ENCODE measurements around the gene KLK7.

KLK7 gene

DNA sequence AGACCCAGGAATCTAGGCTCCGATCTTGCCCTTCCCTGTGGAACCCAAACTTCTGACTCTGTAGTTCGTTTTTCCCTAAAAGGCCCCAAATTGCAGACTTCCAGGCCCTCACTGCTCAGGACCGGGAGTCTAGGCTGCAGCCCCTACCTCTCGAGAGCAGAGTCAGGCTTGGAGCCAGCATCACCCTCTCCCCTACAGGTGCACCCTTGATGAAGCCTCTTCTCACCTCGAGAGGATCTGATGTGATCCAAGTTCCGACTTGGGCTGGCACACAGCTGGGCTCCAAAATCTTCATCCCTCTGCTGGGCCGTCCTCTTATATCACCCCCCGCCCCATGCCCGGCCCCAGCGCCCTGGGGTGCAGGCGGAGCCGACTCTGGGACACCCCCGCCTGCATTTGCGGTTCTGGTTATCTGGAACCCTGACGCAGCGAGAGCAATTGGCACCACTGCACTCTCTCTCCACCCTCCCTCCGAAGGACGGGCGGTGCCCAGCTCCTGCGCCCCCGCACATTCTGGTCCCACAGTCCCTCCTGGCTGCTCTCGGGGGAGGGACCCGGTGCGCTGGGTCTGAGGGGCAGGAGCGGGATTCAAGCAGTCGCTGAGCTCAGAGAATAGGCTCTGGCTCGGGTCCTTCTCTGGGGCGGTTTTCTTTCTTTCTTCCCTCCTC, at the start of gene KLK7:
TSS of gene KLK7 (minus strand) at position 293 of the 668 bp plus-strand sequence. CDS start 1,518 bp downstream, outside the sequence.
- TF ChIP-seq SP1 (IDR thresholded peaks at IDR 0.05) (no peak), BHLHE40 (IDR thresholded peaks at IDR 0.05; ENCODE audit: borderline replicate concordance) (no peak), L3MBTL2 (conservative IDR thresholded peaks at IDR 0.05) (no peak), FOXK2 (IDR thresholded peaks at IDR 0.05) (no peak), SUZ12 (IDR thresholded peaks at IDR 0.05) (no peak), NFRKB (IDR thresholded peaks at IDR 0.05) (no peak), TARDBP (IDR thresholded peaks at IDR 0.05) (no peak), ELF4 (IDR thresholded peaks at IDR 0.05) (no peak), FOXA1 (IDR thresholded peaks at IDR 0.05) (no peak), ZNF384 (IDR thresholded peaks at IDR 0.05) (no peak), LEF1 (IDR thresholded peaks at IDR 0.05; ENCODE audit: borderline replicate concordance) (no peak), CTBP1 (IDR thresholded peaks at IDR 0.05; ENCODE audit: borderline replicate concordance) (no peak), HDGF (IDR thresholded peaks at IDR 0.05; ENCODE audit: borderline replicate concordance) (no peak), FOXM1 (IDR thresholded peaks at IDR 0.05; ENCODE audit: borderline replicate concordance) (no peak), ARNT (IDR thresholded peaks at IDR 0.05) (no peak)
- TF ChIP-seq, protein P1, sequence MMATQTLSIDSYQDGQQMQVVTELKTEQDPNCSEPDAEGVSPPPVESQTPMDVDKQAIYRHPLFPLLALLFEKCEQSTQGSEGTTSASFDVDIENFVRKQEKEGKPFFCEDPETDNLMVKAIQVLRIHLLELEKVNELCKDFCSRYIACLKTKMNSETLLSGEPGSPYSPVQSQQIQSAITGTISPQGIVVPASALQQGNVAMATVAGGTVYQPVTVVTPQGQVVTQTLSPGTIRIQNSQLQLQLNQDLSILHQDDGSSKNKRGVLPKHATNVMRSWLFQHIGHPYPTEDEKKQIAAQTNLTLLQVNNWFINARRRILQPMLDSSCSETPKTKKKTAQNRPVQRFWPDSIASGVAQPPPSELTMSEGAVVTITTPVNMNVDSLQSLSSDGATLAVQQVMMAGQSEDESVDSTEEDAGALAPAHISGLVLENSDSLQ (IDR thresholded peaks at IDR 0.05): no peak
- POLR2A ChIA-PET: no interaction called here
- CTCF ChIA-PET: no interaction called here
- no peak for DNase-seq (ENCODE audit: extremely low spot score)

DNA sequence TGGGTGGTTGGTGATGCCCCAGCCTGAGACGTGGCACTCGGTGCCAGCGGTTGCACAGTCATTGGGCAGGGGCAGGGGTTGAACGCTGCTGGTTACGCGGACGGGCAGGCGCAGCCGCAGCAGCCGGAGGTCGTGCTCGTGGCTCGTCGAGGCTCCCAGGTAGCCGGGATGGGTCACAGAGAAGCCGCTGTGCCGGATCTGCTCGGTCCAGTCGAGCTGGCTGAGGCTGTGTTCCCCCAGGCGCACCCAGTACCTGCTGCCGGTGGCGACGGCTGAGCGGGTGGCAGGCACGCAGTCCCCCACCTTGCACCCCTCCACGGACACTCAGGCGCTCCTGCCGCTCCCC, 48.1 kb upstream of the KLK7 start:
- DNase-seq (ENCODE audit: extremely low spot score): no peak
- ChIA-PET POLR2A (no interaction called here), CTCF (no interaction called here)
- TF ChIP-seq NFRKB (IDR thresholded peaks at IDR 0.05) (no peak), SP1 (IDR thresholded peaks at IDR 0.05) (no peak), TARDBP (IDR thresholded peaks at IDR 0.05) (no peak), ELF4 (IDR thresholded peaks at IDR 0.05) (no peak), FOXK2 (IDR thresholded peaks at IDR 0.05) (no peak), FOXA1 (IDR thresholded peaks at IDR 0.05) (no peak), FOXM1 (IDR thresholded peaks at IDR 0.05; ENCODE audit: borderline replicate concordance) (no peak), SUZ12 (IDR thresholded peaks at IDR 0.05) (no peak), HDGF (IDR thresholded peaks at IDR 0.05; ENCODE audit: borderline replicate concordance) (no peak), LEF1 (IDR thresholded peaks at IDR 0.05; ENCODE audit: borderline replicate concordance) (no peak), ZNF384 (IDR thresholded peaks at IDR 0.05) (no peak), BHLHE40 (IDR thresholded peaks at IDR 0.05; ENCODE audit: borderline replicate concordance) (no peak), L3MBTL2 (conservative IDR thresholded peaks at IDR 0.05) (no peak), ARNT (IDR thresholded peaks at IDR 0.05) (no peak), CTBP1 (IDR thresholded peaks at IDR 0.05; ENCODE audit: borderline replicate concordance) (no peak)
- TF ChIP-seq, protein P1 (IDR thresholded peaks at IDR 0.05): no peak

DNA sequence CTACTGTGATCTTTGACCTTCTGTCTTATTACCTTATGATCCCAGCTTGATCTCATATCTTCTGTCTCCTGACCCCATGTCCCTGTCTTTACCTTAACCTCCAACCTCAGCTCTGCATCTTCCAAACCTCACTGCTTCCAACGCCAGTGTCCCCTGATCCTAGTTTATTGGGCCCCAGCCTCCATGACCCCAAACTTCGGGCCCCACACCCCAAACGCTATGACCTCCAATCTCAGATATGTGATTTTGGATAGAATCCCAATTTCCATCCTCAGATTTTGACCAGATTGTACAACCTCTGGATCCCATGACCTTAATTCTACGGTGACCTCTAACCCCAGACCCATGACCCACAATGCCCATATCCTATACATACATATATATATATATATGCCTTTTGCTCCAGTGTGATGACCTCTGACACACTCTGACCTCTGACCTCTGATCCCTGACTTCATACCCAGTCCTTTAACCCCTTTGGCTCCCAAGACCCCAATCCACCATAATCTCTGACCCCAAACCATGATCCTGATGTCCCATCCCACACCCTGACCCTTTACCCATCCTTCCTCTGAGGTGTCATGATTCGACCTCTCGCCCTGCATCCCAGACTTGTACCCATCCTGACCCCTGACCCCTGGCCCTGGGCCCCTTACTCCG, 47.6 kb upstream of the KLK7 start:
- POLR2A ChIA-PET: no interaction called here
- no peak for DNase-seq (ENCODE audit: extremely low spot score)
- CTCF ChIA-PET: no interaction called here
- no peak for TF ChIP-seq ARNT (IDR thresholded peaks at IDR 0.05)
- TF ChIP-seq, protein P1 (IDR thresholded peaks at IDR 0.05): no peak
- TF ChIP-seq SP1 (IDR thresholded peaks at IDR 0.05): no peak

- ChIA-PET CTCF (no interaction called here), POLR2A (no interaction called here)
- no peak for DNase-seq (ENCODE audit: extremely low spot score)
- no peak for TF ChIP-seq L3MBTL2 (conservative IDR thresholded peaks at IDR 0.05)
Observed at GRCh38 chr19:51030631-51031030, 46.9 kb upstream of the KLK7 start.

DNA sequence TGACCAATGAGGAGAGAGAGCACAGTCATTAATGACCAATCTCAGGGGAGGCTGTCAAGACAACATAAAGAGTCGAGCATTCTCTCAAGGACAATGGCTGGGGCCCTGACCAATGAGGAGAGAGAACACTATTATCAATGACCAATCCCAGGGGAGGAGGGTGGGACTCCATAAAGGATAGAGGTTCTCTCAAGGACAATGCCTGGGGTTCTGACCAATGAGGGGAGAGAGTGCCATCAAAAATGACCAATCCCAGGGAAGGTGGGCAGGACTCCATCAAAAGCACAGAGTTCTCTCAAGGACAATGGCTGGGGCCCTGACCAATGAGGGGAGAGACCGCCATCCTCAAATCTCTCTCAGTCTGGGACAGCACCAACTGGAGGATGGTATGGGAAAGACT, 46.0 kb upstream of the KLK7 start:
- CTCF ChIA-PET: no interaction called here
- TF ChIP-seq L3MBTL2 (conservative IDR thresholded peaks at IDR 0.05): no peak
- no peak for TF ChIP-seq ZNF384 (IDR thresholded peaks at IDR 0.05)
- no peak for TF ChIP-seq ELF4 (IDR thresholded peaks at IDR 0.05)
- TF ChIP-seq ARNT (IDR thresholded peaks at IDR 0.05): no peak
- no peak for TF ChIP-seq FOXK2 (IDR thresholded peaks at IDR 0.05)
- no peak for TF ChIP-seq HDGF (IDR thresholded peaks at IDR 0.05; ENCODE audit: borderline replicate concordance)
- no peak for TF ChIP-seq TARDBP (IDR thresholded peaks at IDR 0.05)
- TF ChIP-seq, protein P1 (IDR thresholded peaks at IDR 0.05): no peak
- TF ChIP-seq NFRKB (IDR thresholded peaks at IDR 0.05): no peak
- TF ChIP-seq FOXA1 (IDR thresholded peaks at IDR 0.05): no peak
- no peak for TF ChIP-seq SP1 (IDR thresholded peaks at IDR 0.05)
- TF ChIP-seq BHLHE40 (IDR thresholded peaks at IDR 0.05; ENCODE audit: borderline replicate concordance): no peak
- TF ChIP-seq FOXM1 (IDR thresholded peaks at IDR 0.05; ENCODE audit: borderline replicate concordance): no peak
- no peak for TF ChIP-seq SUZ12 (IDR thresholded peaks at IDR 0.05)
- no peak for TF ChIP-seq CTBP1 (IDR thresholded peaks at IDR 0.05; ENCODE audit: borderline replicate concordance)

DNA sequence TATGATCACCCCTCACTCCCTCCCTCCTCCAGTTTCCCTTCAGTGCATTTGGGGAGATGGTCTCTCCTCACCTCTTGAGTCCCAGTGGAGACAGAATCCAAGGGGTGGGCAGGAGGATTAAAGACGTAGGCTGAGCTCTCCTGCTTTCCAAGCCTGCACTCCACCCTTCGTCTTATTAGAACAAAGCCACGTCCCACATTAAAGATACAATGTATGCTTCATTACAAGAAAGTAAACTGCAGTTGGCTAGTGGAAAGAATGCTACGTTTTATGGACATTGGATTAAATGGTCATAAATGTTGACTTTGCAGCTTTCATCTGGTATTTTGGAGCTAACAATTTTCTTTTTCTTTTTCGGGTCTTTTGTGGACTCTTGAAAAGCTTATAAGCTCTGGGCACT, 44.2 kb upstream of the KLK7 start:
- CTCF ChIA-PET: no interaction called here
- no peak for DNase-seq (ENCODE audit: extremely low spot score)
- no peak for TF ChIP-seq NFRKB (IDR thresholded peaks at IDR 0.05)
- no peak for TF ChIP-seq ARNT (IDR thresholded peaks at IDR 0.05)
- TF ChIP-seq SUZ12 (IDR thresholded peaks at IDR 0.05): no peak
- TF ChIP-seq, protein P1 (IDR thresholded peaks at IDR 0.05): no peak
- TF ChIP-seq ELF4 (IDR thresholded peaks at IDR 0.05): no peak
- no peak for TF ChIP-seq FOXA1 (IDR thresholded peaks at IDR 0.05)
- TF ChIP-seq SP1 (IDR thresholded peaks at IDR 0.05): no peak
- no peak for TF ChIP-seq TARDBP (IDR thresholded peaks at IDR 0.05)
- no peak for TF ChIP-seq L3MBTL2 (conservative IDR thresholded peaks at IDR 0.05)
- TF ChIP-seq FOXM1 (IDR thresholded peaks at IDR 0.05; ENCODE audit: borderline replicate concordance): no peak
- no peak for TF ChIP-seq ZNF384 (IDR thresholded peaks at IDR 0.05)
- no peak for TF ChIP-seq LEF1 (IDR thresholded peaks at IDR 0.05; ENCODE audit: borderline replicate concordance)
- TF ChIP-seq BHLHE40 (IDR thresholded peaks at IDR 0.05; ENCODE audit: borderline replicate concordance): no peak
- POLR2A ChIA-PET: no interaction called here

More for the DNA sequence above, 46.0 kb upstream of the KLK7 start:
- DNase-seq (ENCODE audit: extremely low spot score): no peak
- POLR2A ChIA-PET: no interaction called here
